ENCODE measurements around the gene P2RX4. TPM values are rescaled to one million over a fixed set of nuclear protein-coding genes. Genes with fewer than 3 reads are reported as not detected.

P2RX4 gene
- total RNA-seq, 2 donors from 2014 or later = 11.5 to 21.1 TPM

DNA sequence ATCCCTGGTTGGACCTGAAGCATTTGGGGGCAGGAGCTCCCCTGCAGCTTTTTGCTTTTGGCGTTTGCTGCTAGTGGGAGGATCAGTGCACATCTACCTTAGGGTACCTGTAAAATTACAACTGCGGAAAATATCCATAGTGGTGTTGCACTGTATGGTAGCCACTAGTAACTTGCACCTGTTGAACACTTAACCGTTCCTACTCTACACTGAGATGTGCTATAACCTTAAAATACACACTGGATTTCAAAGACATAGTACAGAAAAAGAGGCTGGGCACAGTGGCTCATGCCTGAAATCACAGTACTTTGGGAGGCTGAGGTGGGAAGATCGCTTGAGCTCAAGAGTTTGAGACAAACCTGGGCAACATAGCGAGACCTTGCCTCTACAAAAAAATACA lies 2.9 kb downstream of the P2RX4 start:
- 95 to 96% methylated on average over 3 to 5 of the region's 5 CpGs for WGBS, 2 experiments (ENCODE audit: insufficient coverage in 1 of 2, insufficient read length in 1 of 2)
- no peak for DNase-seq
- Histone ChIP-seq H3K27me3 (ENCODE audit: control insufficient read depth, insufficient read depth, low read length, poor library complexity, severe bottlenecking) (no peaks in the 10 kb centered on the region), H3K4me1 (ENCODE audit: control insufficient read depth, insufficient read depth, low read length) (no peaks in the 10 kb centered on the region), H3K4me3 (ENCODE audit: low read length) (no peak overlapping the region), H3K9me3 (ENCODE audit: control insufficient read depth, low read length) (no peaks in the 10 kb centered on the region), H3K27ac (ENCODE audit: low read depth, low read length) (no peak overlapping the region), H3K36me3 (ENCODE audit: control insufficient read depth, insufficient read depth, low read length) (peaks cover 3% of the 10 kb centered on the region), H3K9ac (ENCODE audit: extremely low read depth, low read length, poor library complexity, severe bottlenecking) (no peak overlapping the region)
- peaks cover 4% of the 10 kb centered on the region for H3K4me1 Mint-ChIP-seq
- H3K4me3 Mint-ChIP-seq = no peak overlapping the region
- TF ChIP-seq, protein P1, sequence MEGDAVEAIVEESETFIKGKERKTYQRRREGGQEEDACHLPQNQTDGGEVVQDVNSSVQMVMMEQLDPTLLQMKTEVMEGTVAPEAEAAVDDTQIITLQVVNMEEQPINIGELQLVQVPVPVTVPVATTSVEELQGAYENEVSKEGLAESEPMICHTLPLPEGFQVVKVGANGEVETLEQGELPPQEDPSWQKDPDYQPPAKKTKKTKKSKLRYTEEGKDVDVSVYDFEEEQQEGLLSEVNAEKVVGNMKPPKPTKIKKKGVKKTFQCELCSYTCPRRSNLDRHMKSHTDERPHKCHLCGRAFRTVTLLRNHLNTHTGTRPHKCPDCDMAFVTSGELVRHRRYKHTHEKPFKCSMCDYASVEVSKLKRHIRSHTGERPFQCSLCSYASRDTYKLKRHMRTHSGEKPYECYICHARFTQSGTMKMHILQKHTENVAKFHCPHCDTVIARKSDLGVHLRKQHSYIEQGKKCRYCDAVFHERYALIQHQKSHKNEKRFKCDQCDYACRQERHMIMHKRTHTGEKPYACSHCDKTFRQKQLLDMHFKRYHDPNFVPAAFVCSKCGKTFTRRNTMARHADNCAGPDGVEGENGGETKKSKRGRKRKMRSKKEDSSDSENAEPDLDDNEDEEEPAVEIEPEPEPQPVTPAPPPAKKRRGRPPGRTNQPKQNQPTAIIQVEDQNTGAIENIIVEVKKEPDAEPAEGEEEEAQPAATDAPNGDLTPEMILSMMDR (conservative IDR thresholded peaks at IDR 0.05) = no peak
- H3K27me3 Mint-ChIP-seq (ENCODE audit: insufficient read depth) = peaks cover 13% of the 10 kb centered on the region
- H3K27ac Mint-ChIP-seq = no peak overlapping the region
- H3K9me3 Mint-ChIP-seq = no peaks in the 10 kb centered on the region
- peaks cover 5% of the 10 kb centered on the region for H3K36me3 Mint-ChIP-seq (ENCODE audit: low read depth)

DNA sequence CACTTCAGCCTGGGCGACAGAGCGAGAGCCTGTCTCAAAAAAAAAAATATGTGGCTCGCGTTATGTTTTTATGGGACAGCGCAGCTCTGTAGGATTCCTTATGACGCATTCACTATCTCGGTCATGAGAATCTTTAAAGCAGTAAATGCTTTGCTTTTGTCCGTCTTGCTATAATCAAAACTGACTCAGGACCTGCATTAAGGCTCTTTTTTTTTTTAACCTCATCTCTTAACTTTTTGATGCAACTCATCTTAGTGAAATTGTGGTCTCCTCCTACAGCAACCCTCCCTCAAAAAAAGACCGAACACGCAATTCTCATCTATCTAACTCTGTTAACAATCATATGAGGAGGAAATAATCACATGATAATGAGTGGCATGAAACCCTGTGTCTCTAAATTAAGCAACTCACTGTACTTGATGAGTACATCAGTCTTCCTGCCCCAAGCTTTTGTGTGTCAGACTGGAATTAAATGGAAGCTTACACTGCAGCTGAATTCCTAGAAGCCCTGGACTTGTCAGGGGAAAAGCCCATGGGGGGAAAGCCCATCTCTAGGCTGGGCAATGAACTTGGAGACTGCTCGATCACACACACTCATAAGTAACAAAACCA lies 4.3 kb downstream of the P2RX4 start:
- Histone ChIP-seq H3K9me3 (ENCODE audit: control insufficient read depth, low read length) (no peaks in the 10 kb centered on the region), H3K27me3 (ENCODE audit: control insufficient read depth, insufficient read depth, low read length, poor library complexity, severe bottlenecking) (no peaks in the 10 kb centered on the region), H3K36me3 (ENCODE audit: control insufficient read depth, insufficient read depth, low read length) (peaks cover 3% of the 10 kb centered on the region), H3K4me3 (ENCODE audit: low read length) (no peak overlapping the region), H3K9ac (ENCODE audit: extremely low read depth, low read length, poor library complexity, severe bottlenecking) (no peak overlapping the region), H3K27ac (ENCODE audit: low read depth, low read length) (no peak overlapping the region), H3K4me1 (ENCODE audit: control insufficient read depth, insufficient read depth, low read length) (no peaks in the 10 kb centered on the region)
- peaks cover 8% of the 10 kb centered on the region for H3K36me3 Mint-ChIP-seq (ENCODE audit: low read depth)
- no peak overlapping the region for H3K27ac Mint-ChIP-seq
- DNase-seq = no peak
- H3K27me3 Mint-ChIP-seq (ENCODE audit: insufficient read depth) = peaks cover 2% of the 10 kb centered on the region
- H3K4me3 Mint-ChIP-seq = no peak overlapping the region
- no peaks in the 10 kb centered on the region for H3K9me3 Mint-ChIP-seq
- TF ChIP-seq, protein P1 (conservative IDR thresholded peaks at IDR 0.05) = no peak
- WGBS, 2 experiments (ENCODE audit: insufficient coverage in 1 of 2, insufficient read length in 1 of 2) = 84 to 88% methylated on average over 10 of the region's 11 CpGs
- H3K4me1 Mint-ChIP-seq = peaks cover 6% of the 10 kb centered on the region

DNA sequence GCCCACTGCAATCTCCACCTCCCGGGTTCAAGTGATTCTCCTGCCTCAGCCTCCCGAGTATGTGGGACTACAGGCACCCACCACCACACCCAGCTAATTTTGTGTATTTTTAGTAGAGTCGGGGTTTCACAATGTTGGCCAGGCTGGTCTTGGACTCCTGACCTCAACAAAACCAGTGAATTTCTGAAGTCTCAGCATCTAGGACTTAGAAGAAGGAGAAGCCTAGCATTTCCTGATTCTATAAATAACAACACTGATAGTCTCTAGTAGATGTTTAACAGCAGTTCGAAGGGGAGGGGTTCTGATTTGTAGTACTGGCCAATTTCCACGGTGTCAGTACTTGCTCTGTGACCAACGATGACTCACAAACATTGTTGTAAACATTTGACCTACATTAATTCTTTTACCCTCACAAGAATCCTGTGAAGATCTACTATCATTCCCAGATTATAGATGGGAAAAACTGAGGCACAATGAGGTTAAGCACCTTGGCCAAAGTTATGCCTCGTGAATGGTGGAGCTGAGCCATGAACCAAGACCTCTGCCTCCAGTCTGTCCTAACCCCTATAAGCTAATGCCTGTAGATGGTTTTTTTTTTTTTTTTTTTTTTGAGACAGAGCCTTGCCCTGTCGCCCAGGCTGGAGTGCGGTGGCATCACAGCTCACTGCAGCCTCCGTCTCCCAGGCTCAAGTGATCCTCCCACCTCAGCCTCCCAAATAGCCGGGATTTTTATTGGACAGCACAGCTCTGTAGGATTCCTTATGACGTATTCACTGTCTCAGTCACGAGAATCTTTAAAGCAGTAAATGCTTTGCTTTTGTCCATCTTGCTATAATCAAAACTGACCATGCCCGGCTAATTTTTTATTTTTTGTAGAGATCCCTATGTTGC lies 5.2 kb downstream of the P2RX4 start:
- no peak overlapping the region for H3K4me3 Mint-ChIP-seq
- H3K9me3 ChIP-seq (ENCODE audit: control insufficient read depth, low read length) = no peaks in the 10 kb centered on the region
- no peaks in the 10 kb centered on the region for H3K9me3 Mint-ChIP-seq
- H3K36me3 Mint-ChIP-seq (ENCODE audit: low read depth) = peaks cover 8% of the 10 kb centered on the region
- H3K4me3 ChIP-seq (ENCODE audit: low read length) = no peak overlapping the region
- peaks cover 3% of the 10 kb centered on the region for H3K36me3 ChIP-seq (ENCODE audit: control insufficient read depth, insufficient read depth, low read length)
- no peaks in the 10 kb centered on the region for H3K27me3 ChIP-seq (ENCODE audit: control insufficient read depth, insufficient read depth, low read length, poor library complexity, severe bottlenecking)
- WGBS, 2 experiments (ENCODE audit: insufficient coverage in 1 of 2, insufficient read length in 1 of 2) = 93 to 96% methylated on average over 9 to 14 of the region's 14 CpGs
- peaks cover 6% of the 10 kb centered on the region for H3K4me1 Mint-ChIP-seq
- no peaks in the 10 kb centered on the region for H3K4me1 ChIP-seq (ENCODE audit: control insufficient read depth, insufficient read depth, low read length)
- no peak overlapping the region for H3K27ac Mint-ChIP-seq
- H3K27me3 Mint-ChIP-seq (ENCODE audit: insufficient read depth) = no peaks in the 10 kb centered on the region
- no peak overlapping the region for H3K9ac ChIP-seq (ENCODE audit: extremely low read depth, low read length, poor library complexity, severe bottlenecking)
- H3K27ac ChIP-seq (ENCODE audit: low read depth, low read length) = no peak overlapping the region
- TF ChIP-seq, protein P1 (conservative IDR thresholded peaks at IDR 0.05) = no peak
- DNase-seq = no peak
